Stimulated activated CD4-positive, alpha-beta T cell treated with anti-CD3 and anti-CD28 coated beads, Interleukin-12 subunit alpha, Interleukin-12 subunit beta, amount 100 ng/mL, for 48 hours (primary cell): ENCODE data around the gene NSD2.

ENCODE experiments used
- DNase-seq, 3 donors: peaks; one replicate each; pipeline ENCODE4 v3.0.0-alpha.2; 2020; ENCODE audit warnings: low read depth in 2 of 3, low spot score in 1 of 3

The NSD2 gene

DNA sequence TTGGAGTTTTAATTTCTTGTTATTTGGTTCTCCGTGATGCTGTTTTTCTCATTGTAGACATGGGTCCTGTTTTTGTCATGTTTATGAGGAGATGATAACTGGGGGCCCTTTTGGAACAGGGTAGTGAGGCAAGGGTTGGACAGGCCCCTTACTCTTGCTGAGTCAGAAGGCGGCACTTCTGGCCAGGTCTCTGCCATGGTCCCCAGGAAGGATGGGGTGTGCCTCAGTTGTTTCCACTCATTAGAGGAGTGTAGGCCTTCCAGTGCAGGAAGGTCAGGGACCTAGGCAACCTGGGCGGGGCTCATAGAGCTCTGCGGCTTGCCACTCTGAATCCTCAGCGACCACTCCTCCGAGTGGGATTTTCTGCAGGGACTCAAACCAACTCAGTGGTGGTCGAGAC, 69.4 kb downstream of the NSD2 start:
- no peak for DNase-seq

DNA sequence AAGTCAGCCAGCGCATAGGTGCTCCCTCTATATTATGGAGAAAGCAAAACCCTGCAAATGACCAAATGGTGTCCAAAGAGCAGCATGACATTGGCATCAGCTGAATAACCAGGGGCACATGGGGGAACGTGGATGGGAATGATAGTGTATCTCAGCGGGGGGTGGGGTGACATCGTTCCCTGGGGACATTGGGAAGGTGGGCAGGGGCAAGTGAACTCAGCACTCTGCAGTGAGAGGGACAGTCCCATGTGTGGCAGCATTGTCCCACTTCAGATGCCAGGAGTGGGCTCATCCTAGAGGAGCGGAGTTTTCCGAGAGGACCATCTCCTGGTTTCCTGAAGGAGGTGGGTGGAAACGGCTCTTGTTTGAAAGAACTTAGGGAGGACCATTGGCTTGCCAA, 72.7 kb downstream of the NSD2 start:
- DNase-seq = no peak

DNA sequence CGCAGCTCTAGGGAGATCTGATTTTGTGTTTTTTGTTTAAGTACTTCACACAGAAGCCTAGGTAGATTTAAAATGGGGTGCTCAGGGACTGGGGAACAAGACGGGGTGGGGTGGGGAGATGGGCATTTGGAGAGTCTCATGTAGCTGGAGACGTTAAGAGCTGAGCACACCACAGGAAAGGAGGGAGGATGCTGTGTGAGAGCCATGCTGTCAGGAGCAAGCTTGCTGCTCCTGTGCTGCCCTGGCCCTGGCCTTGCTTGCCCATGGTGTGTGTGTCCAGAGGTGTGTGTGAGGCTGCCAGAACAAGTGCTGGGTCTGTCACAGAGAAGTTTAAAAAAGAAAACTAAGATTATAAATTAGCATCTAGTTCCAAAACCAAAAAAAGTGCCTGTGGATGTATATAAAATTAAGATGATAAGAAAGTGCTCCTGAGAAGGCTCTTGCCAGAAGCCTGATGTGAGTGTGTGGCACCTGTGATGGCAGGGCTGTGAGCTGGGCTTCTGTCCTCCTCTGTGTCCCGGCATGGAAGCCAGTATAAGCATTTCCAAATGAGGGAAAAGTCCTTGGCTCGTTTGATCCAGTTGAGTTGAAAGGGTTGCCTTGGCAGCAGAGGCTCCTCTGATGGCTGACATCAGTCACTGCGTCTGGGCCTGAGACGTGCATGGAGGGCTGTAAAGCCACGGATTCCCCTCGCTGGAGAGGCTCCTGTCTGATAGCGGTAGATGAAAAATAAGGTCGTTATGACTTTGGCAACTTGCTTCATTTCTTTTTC, 74.1 kb downstream of the NSD2 start:
- DNase-seq = no peak

- DNase-seq = no peak
Measured at GRCh38 chr4:1945912-1946311, 74.7 kb downstream of the NSD2 start.

DNA sequence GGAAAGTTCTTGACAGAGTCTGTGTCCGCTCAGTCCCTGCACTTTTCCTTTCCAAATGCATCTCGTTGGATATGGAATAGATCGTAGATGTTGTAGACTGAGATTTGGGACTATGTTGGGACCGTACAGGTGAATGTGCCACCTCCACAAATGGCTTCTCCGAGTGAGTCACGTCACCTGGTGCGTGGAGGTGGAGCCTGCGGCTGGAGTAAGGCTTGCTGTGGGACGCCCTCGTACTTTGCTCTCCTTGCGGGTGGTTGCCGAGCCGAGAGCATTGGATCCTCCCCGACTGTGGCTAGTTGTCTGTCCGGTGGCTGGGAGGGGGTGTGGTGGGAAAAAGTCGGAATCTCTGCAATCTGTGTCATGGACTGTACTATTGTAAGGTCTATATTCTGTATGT, 77.0 kb downstream of the NSD2 start:
- no peak for DNase-seq

DNA sequence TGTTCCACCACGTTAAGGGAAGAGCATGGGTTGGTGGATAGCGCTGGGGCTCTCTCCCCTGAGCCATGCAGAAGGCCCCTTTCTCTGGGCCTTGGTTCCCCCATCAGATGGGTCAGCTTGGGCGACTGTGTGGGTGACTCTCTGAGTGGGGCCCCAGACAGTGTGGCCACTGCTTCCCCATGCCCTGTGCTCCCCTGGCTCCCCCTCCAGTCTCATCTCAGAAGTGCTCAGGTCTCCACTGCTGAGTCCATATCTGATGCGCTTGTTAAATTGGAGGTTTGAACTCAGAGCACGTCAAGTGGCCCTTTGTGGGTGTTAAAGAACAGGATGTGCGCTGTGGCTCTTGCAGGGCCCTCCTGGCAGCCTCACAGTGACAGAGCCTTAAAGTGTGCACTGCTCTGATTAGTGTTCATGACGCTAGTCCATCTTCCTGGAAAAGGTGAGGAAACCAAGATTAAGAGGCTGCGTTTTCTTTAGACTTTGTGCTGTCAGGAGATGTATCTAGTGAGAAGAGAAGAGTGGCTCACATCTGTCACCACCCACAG, 77.8 kb downstream of the NSD2 start:
- DNase-seq = no peak

GRCh38 chr4:1950369-1950768, 79.2 kb downstream of the NSD2 start:
- DNase-seq = no peak

DNA sequence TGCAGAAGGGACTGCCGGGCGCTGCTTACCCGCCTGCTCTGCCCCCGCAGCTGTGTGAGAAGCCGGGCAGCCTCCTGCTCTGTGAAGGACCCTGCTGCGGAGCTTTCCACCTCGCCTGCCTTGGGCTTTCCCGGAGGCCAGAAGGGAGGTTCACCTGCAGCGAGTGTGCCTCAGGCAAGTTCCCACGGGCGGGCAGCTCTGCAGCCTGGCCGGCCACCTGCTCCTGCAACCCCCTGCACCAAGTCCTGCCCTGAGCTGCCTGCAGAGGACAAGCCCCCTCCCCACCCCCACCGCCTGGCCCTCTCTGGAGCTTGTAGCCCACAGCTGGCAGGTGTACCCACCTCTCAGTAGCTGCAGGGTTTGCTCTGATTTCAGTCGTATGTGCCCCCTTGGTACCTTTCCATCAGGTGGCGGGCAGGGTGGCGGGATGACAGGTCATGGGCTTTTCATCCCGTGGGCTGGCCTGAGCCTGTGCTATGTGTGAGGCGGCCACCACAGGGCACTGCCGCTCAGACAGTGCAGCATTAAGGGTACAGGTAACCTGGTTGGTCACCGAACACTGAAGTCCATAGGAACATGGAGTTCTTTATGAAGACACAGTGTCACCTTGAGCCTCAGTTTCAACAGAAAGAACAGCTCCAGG, 81.0 kb downstream of the NSD2 start:
- no peak for DNase-seq

GRCh38 chr4:1952719-1953118, 81.5 kb downstream of the NSD2 start:
- no peak for DNase-seq

- DNase-seq = no peak
Measured at GRCh38 chr4:1953335-1953734, 82.1 kb downstream of the NSD2 start.

- DNase-seq = no peak
Measured at GRCh38 chr4:1956631-1957030, 85.4 kb downstream of the NSD2 start.

GRCh38 chr4:1958276-1959103, 87.3 kb downstream of the NSD2 start:
- DNase-seq = no peak

DNA sequence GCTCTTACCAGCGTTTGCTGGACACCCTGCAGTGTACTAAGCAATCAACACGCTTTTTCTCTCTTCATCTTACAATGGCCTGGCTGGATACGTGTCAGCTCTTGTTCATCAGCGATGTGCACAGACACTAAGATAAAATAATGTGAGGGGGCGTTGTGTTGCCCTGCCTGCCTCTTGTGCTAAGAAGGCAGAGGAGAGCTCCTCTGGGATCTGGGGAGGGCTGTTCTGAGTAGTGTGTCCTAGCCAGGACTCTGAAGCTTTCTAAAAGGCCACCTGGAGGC, 87.9 kb downstream of the NSD2 start:
- no peak for DNase-seq

- DNase-seq = no peak
Measured at GRCh38 chr4:1960170-1960825, 89.1 kb downstream of the NSD2 start.

- no peak for DNase-seq
Measured at GRCh38 chr4:1961038-1961437, 89.8 kb downstream of the NSD2 start.

DNA sequence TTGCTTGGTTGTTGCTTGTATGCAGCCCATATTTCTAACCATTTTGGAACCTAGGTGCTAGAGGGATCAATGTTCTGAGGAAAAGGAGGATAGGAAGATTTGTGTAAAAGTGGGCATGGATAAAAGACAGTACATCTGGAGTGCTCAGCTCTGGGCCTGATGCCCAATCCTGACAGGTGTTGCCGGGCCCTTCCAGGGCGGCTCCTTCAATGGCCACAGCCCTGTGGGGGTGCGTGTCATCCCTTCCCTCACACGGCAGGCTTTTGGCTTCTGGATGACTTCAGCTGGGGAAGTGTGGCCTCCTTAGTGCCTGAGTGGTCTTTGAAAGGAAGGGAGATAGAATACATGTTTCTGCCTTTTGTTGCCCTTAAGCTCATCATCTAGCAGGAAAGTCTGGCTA, 90.4 kb downstream of the NSD2 start:
- DNase-seq = no peak

- no peak for DNase-seq
Measured at GRCh38 chr4:1962980-1963379, 91.8 kb downstream of the NSD2 start.

DNA sequence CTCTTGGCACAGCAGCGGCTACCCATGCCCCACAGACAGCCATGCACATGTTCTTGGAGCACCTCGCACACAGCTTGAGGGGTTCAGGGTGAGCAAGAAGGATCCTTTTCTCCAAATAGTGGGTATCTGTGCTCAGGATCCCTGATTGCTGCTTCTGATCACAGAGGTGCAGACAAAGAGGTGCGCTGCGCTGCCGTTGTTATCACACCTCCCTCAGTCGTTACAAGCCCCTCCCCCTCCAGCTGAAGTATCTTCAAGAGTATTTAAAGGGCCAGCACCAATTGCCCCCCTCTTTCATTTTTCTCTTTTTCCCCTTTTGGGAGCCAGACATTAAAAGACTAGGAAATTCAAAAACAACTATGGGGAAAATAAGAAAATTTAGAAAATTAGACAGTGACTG, 93.2 kb downstream of the NSD2 start:
- DNase-seq = no peak

DNA sequence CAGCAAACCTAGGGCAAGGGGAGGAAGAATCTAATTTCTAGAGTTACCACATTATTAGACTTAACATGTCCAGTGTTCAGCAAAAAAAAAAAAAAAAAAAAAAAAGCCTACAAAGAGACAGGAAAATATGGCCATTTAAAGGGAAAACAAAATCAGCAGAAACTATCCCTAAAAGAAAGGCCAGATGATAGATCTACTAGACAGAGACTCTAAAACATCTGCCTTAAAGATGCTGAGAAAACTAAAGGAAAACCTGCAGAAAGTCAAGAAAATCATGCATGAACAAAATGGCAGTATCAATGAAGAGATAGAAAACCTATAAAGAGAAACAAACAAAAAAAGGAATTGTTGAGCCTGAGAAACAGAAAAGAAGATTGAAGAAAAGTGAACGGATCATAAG, 93.8 kb downstream of the NSD2 start:
- no peak for DNase-seq

- DNase-seq = no peak
Measured at GRCh38 chr4:1967512-1968149, 96.4 kb downstream of the NSD2 start.

- no peak for DNase-seq
Measured at GRCh38 chr4:1968686-1969295, 97.6 kb downstream of the NSD2 start.
